ENCODE data around the gene SRL. TPM values are rescaled to one million over a fixed set of nuclear protein-coding genes. Genes with fewer than 3 reads are reported as not detected.

Gene SRL
- total and polyA plus RNA-seq, 2 of the 13 experiments (the other 11 are each of a cell fraction or from before 2014, with no cell fraction given), result 0.05 TPM; not detected in 1

DNA sequence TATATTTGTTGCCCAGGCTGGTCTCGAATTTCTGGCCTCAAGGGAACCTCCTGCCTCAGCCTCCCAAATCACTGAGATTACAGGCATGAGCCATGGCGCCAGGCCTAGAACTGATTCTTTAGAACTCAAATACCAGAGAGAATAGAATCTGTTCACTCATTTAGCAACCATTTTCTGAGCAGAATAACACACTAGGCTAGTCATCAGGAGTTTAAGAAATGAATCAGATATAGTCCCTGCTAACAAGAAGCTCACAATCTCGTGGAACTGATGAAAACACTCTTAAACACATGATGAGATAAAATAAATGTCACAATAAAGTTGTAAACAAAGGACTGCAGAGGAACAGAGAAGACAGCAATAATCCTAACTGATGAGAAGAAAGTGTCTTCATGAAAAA, 69.8 kb downstream of the SRL start (continued):
- TF ChIP-seq ZNF614 (CRISPR knock-in tag; IDR thresholded peaks at IDR 0.05; ENCODE audit: borderline replicate concordance), result no peak
- TF ChIP-seq ZNF234 (CRISPR knock-in tag; conservative IDR thresholded peaks at IDR 0.05), result no peak
- TF ChIP-seq, protein P1, sequence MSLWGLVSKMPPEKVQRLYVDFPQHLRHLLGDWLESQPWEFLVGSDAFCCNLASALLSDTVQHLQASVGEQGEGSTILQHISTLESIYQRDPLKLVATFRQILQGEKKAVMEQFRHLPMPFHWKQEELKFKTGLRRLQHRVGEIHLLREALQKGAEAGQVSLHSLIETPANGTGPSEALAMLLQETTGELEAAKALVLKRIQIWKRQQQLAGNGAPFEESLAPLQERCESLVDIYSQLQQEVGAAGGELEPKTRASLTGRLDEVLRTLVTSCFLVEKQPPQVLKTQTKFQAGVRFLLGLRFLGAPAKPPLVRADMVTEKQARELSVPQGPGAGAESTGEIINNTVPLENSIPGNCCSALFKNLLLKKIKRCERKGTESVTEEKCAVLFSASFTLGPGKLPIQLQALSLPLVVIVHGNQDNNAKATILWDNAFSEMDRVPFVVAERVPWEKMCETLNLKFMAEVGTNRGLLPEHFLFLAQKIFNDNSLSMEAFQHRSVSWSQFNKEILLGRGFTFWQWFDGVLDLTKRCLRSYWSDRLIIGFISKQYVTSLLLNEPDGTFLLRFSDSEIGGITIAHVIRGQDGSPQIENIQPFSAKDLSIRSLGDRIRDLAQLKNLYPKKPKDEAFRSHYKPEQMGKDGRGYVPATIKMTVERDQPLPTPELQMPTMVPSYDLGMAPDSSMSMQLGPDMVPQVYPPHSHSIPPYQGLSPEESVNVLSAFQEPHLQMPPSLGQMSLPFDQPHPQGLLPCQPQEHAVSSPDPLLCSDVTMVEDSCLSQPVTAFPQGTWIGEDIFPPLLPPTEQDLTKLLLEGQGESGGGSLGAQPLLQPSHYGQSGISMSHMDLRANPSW (CRISPR knock-in tag; IDR thresholded peaks at IDR 0.05; ENCODE audit: borderline replicate concordance), result no peak
- no peak for TF ChIP-seq ZNF557 (CRISPR knock-in tag; IDR thresholded peaks at IDR 0.05)
- TF ChIP-seq ZNF501 (CRISPR knock-in tag; IDR thresholded peaks at IDR 0.05), result no peak
- TF ChIP-seq, protein P2, sequence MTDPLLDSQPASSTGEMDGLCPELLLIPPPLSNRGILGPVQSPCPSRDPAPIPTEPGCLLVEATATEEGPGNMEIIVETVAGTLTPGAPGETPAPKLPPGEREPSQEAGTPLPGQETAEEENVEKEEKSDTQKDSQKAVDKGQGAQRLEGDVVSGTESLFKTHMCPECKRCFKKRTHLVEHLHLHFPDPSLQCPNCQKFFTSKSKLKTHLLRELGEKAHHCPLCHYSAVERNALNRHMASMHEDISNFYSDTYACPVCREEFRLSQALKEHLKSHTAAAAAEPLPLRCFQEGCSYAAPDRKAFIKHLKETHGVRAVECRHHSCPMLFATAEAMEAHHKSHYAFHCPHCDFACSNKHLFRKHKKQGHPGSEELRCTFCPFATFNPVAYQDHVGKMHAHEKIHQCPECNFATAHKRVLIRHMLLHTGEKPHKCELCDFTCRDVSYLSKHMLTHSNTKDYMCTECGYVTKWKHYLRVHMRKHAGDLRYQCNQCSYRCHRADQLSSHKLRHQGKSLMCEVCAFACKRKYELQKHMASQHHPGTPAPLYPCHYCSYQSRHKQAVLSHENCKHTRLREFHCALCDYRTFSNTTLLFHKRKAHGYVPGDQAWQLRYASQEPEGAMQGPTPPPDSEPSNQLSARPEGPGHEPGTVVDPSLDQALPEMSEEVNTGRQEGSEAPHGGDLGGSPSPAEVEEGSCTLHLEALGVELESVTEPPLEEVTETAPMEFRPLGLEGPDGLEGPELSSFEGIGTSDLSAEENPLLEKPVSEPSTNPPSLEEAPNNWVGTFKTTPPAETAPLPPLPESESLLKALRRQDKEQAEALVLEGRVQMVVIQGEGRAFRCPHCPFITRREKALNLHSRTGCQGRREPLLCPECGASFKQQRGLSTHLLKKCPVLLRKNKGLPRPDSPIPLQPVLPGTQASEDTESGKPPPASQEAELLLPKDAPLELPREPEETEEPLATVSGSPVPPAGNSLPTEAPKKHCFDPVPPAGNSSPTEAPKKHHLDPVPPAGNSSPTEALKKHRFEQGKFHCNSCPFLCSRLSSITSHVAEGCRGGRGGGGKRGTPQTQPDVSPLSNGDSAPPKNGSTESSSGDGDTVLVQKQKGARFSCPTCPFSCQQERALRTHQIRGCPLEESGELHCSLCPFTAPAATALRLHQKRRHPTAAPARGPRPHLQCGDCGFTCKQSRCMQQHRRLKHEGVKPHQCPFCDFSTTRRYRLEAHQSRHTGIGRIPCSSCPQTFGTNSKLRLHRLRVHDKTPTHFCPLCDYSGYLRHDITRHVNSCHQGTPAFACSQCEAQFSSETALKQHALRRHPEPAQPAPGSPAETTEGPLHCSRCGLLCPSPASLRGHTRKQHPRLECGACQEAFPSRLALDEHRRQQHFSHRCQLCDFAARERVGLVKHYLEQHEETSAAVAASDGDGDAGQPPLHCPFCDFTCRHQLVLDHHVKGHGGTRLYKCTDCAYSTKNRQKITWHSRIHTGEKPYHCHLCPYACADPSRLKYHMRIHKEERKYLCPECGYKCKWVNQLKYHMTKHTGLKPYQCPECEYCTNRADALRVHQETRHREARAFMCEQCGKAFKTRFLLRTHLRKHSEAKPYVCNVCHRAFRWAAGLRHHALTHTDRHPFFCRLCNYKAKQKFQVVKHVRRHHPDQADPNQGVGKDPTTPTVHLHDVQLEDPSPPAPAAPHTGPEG (CRISPR knock-in tag; IDR thresholded peaks at IDR 0.05), result no peak
- TF ChIP-seq, protein P3, sequence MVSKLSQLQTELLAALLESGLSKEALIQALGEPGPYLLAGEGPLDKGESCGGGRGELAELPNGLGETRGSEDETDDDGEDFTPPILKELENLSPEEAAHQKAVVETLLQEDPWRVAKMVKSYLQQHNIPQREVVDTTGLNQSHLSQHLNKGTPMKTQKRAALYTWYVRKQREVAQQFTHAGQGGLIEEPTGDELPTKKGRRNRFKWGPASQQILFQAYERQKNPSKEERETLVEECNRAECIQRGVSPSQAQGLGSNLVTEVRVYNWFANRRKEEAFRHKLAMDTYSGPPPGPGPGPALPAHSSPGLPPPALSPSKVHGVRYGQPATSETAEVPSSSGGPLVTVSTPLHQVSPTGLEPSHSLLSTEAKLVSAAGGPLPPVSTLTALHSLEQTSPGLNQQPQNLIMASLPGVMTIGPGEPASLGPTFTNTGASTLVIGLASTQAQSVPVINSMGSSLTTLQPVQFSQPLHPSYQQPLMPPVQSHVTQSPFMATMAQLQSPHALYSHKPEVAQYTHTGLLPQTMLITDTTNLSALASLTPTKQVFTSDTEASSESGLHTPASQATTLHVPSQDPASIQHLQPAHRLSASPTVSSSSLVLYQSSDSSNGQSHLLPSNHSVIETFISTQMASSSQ (IDR thresholded peaks at IDR 0.05; ENCODE audit: low read depth), result no peak
- TF ChIP-seq, protein P3 (CRISPR knock-in tag; IDR thresholded peaks at IDR 0.05; ENCODE audit: borderline replicate concordance), result no peak
- TF ChIP-seq, protein P4, sequence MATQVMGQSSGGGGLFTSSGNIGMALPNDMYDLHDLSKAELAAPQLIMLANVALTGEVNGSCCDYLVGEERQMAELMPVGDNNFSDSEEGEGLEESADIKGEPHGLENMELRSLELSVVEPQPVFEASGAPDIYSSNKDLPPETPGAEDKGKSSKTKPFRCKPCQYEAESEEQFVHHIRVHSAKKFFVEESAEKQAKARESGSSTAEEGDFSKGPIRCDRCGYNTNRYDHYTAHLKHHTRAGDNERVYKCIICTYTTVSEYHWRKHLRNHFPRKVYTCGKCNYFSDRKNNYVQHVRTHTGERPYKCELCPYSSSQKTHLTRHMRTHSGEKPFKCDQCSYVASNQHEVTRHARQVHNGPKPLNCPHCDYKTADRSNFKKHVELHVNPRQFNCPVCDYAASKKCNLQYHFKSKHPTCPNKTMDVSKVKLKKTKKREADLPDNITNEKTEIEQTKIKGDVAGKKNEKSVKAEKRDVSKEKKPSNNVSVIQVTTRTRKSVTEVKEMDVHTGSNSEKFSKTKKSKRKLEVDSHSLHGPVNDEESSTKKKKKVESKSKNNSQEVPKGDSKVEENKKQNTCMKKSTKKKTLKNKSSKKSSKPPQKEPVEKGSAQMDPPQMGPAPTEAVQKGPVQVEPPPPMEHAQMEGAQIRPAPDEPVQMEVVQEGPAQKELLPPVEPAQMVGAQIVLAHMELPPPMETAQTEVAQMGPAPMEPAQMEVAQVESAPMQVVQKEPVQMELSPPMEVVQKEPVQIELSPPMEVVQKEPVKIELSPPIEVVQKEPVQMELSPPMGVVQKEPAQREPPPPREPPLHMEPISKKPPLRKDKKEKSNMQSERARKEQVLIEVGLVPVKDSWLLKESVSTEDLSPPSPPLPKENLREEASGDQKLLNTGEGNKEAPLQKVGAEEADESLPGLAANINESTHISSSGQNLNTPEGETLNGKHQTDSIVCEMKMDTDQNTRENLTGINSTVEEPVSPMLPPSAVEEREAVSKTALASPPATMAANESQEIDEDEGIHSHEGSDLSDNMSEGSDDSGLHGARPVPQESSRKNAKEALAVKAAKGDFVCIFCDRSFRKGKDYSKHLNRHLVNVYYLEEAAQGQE (IDR thresholded peaks at IDR 0.05; ENCODE audit: borderline replicate concordance in 1 of 2, low read depth in 1 of 2, low read length in 2 of 2), result no peak
- no peak for TF ChIP-seq CREB3 (CRISPR knock-in tag; IDR thresholded peaks at IDR 0.05)

Data from HepG2 (cell line).